HUDEP-2 (cell line): Measurements from ENCODE around the gene ZMYND8.
A peak's percentile ranks its signal among the peaks of the same experiment; 100 is the strongest.
"Not testable (repeated sequence)": the region's sequence is repeated elsewhere in the genome, so short reads cannot be mapped to it uniquely, and the experiment has no call there.

Experiments used
- DNase-seq, 76 experiments: peaks; one replicate each; lab custom pipeline; 2025; ENCODE audit not compliant: unreplicated experiment in 76 of 76; lab: John Stamatoyannopoulos, UW

ZMYND8 gene

DNA sequence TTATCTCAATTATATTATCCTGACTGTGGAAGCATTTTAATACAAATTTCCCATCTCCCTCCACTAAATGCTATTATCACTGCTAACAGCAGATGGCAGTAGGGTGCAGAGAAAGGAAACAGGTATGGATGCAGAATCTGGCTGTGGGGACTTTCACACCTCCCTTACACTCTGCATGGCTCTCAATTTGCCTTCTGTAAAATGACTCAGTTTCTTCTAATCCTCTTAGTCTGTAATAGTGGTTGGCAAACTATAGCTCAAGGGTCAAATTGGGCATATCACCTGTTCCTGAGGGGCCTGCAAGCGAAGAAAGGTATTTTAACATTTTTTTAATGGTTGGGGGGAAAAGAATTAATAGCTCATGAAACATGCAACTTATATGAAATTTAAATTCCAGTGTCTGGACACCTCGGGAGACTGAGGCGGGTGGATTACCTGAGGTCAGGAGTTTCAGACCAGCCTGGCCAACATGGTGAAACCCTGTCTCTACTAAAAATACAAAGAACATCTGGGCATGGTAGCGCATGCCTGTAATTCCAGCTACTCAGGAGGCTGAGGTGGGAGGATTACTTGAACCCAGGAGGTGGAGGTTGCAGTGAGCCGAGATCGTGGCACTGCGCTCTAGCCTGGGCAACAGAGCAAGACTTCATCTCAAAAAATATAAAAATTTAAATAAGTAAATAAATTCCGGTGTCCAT is 83.5 kb downstream of the ZMYND8 start:
- DNase-seq, result peak in 41 of 76 experiments; percentile 3 to 77 (median 43)

DNA sequence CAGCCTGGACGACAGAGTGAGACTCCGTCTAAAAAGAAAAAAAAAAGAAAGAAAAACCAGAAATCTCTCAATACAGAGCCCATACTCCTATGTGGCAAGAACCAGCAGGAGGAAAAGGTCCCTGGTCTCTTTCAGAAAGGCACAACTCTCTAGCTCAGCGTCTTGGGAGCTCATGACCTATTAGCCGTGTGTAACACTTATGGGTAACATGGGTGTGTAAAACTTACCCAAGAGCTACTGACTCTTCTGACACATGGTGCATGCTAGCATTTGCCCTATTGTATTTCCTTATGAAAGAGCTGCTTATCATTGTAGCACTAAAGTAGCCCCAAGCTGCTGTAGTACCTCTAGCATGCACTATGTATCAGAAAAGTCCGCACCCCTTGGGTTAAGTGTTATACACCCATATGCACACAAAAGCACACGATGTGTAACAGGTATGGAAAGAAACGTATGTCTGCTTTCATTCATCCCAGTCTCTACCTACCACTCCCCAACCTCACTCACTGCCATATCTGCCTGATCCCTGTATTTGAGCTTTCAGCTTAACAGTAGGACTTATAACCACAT is 85.4 kb downstream of the ZMYND8 start:
- DNase-seq, result no peak

DNA sequence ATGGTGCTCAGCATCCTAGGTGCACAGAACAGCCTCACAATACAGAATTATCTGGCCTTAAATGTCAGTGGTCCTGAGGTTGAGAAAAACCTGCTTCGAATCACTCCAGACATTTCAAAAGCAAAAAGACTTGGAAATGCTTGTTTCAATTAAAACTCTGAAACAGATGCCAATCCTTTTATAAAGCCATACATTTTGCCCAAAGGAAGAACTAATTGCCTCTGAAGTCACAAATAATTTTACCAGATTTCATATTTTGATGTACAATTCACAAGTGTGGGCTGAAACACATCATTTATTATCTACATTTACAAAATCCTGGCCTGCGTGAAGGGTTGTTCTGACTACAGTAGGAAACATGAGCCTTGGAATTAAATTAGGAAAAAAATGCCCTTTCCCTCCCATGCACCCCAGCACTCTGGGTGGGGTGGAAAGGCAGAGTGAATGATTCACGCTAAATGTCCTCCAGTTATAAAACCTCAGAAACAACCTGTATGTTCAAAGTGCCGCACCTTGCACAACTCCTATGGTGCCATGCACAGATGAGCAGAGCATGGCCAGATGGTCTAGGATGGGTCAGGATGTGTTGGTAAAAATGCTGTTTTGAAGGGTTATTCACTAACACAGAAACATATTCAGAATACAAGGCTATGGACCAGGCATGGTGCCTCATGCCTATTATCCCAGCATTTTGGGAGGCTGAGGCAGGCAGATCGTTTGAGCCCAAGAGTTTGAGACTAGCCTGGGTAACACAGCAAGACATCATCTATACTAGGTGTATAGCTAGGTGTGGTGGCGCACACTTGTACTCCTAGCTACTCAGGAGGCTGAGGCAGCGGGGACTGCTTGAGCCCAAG is 87.0 kb downstream of the ZMYND8 start:
- DNase-seq, result no peak

DNA sequence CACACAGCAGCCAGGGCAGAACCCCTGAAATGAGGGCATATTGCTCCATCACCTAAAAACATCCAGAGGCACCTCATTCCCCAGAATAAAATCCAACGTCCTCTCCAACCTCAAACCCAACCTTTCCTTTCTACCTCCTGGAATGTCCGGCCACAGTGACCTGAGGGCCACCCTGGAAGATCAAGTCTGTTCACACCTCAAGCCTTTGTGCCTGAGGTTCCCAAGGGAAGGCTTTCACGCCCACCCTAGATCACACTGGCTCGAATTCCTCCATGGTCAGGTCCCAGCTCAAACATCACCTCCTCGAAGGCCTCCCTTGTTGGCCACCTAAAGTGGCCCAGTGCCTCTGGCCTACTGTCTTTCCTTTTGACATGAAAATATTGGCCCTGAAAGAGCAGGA is 88.9 kb downstream of the ZMYND8 start:
- no peak for DNase-seq

DNA sequence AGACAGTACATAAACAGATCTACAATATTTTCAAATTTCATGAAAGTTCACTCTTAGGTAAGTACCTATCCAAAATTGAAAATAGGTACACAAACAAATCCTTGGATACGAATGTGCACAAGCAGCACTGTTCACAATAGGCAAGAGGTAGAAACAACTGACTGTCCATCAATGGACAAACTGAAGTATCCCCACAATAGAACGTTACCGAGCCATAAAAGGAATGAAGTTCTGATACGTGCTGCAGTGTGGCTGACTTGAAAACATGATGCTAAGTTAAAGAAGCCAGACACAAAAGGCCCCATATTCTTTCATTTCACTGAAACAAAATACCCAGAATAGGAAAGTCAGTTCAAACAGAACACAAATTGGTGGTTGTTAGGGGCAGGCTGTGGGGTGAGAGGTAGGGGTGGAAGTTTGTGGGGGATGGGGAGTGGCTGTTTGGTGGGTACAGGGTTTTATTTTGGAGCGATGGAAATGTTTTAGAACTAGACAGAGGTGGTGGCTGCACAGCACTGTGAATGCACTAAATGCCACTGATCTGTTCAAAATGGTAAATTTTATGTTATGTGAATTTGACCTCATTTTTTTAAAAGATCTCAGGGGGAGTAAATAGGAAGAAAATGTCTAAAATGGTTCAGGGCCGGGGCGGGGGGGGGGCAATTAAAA is 89.5 kb downstream of the ZMYND8 start:
- no peak for DNase-seq

DNA sequence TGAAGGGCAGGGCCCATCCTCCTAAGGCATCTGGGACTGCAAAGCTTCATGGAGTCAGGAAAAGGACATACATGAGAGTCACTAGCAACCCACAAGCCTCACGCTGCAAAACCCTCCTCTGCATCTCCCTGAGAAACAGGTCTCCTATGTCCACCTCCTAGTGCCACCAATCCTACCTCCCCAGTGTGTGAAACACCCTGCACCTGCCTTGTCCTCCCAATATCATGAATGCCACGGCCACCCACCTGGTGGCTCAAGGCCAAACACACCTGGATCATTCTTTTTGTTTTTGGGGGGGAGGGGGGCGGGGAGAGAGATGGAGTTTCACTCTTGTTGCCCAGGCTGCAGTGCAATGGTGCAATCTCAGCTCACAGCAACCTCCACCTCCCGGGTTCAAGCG is 90.5 kb downstream of the ZMYND8 start:
- no peak for DNase-seq

DNA sequence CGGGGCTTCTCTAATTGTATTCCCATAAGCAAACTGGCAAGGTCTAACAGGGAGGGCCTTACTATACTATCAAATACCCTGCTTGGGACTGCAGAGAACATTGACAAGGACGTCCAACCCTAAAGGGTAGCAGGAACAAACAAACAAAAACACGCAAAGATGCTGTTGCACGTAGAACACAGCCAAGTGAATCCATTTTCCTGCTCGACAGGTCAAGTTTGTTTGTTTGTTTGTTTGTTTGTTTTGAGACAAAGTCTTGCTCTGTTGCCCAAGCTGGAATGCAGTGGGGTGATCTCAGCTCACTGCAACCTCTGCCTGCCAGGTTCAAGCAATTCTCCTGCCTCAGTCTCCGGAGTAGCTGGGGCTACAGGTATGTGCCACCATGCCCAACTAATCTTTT is 91.3 kb downstream of the ZMYND8 start:
- DNase-seq, result no peak

DNA sequence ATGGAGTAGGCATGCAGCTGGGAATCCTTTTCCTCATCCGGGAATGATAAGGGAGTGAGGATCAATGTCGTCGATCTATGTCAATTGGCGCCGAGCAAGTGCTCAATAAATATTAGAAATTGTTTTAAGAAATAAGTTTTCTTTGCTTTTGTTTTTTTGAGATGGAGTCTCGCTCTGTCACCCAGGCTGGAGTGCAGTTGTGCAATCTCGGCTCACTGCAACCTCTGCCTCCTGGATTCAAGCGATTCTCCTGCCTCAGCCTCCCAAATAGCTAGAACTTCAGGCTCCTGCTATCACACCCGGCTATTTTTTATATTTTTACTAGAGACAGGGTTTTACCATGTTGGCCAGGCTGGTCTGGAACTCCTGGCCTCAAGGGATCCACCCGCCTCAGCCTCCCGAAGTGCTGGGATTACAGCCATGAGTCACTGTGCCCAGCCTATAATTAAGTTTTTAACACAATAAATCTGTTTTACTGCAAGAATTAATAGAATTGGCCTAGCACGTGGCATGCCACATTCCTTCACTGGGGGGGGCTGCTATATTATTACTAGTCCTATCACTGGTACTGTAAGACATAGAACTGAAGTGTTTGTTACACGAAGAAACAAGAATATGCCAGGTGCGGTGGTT is 92.2 kb downstream of the ZMYND8 start:
- not testable (repeated sequence) for DNase-seq

DNA sequence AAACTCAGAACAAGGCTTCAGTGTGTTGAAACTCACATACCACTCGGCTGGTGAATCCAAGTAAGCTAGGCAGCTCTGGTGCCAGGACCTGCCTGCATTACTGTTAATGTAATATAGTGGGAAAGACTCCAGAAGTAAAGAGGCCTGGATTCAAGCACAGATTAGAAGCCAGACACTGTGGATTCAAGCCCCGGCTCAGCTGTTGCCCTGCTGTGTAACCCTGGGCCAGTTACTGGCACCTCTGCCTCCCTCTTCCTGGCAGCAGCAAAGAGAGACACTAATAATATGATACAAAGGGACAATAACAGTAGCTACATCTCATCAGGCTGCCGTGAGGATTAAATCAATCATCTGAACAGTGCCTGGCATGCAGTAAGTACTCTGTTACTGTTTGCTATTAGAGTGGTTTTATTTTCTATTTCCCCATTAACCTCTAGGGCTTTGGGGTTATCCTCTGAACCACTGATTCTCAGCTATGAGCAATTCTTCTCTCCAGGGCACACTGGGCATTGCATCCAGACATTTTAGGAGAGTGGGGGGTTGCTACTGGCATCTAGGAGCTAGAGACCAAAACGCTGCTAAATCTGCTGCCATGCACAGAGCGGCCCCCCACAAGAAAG is 92.9 kb downstream of the ZMYND8 start:
- DNase-seq, result no peak

DNA sequence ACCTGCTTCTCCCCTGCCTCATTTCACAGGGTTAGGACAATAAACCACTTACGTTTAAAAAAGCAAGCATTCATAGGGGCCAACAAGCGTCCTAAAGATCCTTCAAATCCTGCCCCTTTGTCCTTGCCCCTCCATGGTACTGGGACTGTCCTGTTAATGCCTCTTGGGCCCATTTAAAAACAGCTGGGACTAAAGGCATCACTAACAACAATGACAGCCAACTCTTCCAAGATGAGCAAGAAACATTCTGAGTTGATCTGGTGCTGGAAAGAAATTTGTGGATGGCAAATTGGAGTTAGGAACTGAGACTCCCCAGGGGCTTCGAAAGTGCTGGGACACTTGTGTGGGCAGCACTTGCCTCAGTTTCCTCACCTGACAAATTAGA is 93.4 kb downstream of the ZMYND8 start:
- DNase-seq, result no peak

DNA sequence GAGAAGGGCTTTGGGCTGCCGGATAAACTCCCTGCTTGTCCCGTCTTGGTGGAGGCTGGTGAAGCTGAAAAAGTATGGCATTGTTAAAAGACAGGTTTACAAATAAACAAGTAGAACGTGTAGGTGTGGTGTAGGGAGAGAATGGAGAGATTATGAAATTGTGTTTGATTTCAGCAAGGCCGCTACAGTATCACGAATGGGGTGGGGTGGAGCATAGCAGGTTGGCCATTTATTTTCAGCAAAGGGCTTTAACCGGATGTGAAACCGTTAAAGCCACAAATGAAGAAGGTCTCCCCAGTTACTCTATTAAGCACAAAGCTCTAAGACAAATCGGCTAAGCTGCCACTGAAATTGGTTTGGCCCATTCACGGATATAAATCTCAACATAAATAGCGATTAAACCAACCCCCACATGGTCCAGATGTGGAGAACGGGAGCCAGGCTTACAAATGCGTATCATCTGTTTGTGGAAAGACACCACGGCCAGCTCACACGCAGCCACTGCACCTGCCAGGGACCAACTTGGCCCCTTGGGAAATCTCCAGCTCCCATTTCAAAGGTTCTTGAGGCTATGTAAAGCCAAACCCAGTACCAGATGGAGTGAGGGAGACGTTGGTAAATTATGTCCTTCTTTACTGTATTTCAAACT is 94.0 kb downstream of the ZMYND8 start:
- no peak for DNase-seq

DNA sequence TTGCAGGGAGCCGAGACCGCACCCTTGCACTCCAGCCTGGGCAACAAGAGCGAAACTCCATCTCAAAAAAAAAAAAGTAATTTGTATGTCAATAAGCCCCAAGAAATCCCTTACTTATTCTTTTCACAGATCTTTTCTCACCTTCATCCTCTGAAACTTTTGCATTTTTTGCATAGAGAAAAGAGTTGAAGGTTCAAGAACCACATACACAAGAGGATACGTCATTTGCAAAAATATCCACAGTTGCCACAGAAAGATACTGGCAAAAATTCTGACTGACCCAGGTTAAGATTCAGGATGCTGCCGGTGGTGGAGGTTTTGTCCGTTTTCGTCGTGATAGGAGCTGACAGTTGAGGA is 94.5 kb downstream of the ZMYND8 start:
- no peak for DNase-seq

DNA sequence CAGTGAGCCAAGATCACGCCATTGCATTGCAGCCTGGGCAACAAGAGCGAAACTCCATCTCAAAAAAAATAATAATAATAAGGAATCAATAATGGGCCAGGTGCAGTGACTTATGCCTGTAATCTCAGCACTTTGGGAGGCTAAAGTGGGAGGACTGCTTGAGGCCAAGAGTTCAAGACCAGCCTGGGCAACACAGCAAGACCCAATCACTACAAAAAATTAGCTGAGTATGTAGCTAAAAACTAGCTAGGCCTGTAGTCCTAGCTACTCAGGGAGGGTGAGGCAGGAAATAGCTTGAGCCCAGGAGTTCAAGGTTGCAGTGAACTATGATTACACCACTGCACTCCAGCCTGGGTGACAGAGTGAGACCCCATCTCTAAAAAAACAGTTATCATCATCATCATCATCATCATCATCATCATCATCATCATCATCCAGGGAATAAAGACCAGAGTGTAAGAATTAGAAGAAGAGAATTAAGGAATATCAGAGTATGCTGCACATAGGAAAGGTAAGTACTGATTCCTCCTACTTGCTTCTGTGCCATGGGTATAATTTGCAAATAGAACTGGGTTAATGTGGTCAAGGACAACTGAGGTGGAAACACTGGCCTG is 95.2 kb downstream of the ZMYND8 start:
- not testable (repeated sequence) for DNase-seq

DNA sequence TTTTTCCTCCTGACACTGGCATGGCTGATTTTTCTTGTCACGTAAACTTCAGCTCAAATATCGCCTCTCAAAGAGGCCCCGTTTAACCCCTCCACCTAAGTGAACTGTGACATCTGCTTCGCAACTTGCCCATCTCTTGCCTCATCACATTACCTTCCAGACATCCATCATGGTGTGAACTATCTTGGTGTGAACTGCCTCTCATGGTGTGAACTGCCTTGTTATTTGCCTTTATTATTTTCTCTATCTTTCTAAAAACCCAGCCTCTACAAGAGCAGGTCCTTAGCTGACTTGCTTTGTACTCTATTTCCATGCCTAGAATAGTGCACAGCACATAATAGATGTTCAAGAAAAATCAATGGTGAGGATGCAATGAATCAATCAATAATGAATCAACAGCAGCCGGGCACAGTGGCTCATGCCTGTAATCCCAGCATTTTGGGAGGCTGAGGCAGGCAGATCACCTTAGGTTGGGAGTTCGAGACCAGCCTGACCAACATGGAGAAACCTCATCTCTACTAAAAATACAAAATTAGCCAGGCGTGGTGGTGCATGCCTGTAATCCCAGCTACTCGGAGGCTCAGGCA is 95.9 kb downstream of the ZMYND8 start:
- not testable (repeated sequence) for DNase-seq

DNA sequence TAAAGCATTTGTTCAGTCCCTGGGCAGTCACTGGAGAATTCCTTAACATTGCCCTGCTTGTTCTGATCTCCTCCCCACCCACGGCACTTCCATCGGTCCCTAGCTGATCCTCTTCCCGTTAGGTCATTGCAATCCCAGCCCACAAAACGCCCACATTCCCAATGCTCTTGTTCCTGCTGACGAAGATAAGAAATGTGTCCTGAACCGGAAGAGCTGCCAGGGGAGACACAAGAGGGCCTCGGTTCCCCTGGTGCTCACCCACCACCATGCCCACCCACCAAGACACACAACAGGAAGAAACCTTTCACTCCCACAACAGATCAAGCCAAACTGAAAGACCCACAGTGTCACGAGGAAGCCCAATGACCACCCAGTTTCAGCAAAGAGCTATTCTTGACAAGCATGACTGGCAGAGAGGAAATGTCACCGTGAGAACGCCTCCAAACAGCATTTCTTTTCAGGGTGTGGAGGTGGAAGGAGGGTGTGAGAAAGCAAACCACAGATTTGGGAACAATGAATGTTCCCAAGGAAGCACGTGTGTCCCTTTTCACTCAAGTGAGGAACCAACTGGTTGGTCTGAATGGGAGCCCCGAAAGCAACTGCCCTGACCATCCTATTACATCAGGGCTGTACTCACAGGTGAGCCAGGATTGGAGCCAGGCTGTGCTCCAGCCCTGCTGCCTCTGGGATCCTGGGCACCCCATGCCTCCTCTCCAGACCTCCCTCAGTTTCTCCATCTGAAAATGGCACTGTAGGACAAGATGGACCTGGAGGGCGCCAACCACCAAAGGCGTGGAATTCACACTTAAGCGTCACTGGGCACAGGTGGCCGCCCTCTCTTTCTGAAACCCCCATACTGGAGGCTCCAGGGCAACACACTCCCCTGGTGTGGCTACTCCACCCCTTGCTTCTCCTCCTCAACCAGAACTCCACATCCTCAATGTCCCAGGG is 97.5 kb downstream of the ZMYND8 start:
- no peak for DNase-seq

DNA sequence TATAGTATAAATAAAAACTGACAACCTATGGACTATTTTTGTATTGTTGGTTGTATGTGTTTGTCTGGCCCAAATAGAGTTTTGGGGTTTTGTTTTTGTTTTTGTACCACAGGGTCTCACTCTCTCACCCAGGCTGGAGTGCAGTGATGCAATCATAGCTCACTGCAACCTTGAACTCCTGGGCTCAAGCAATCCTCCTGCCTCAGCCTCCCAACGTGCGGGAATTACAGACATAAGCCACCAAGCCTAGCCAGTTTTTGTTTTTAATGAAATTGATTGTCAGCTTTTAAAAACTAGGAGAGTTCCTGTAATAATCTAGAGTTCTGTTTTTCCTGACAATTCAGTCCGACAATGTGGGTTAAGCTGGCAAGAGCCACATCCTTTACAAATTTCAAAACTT is 98.7 kb downstream of the ZMYND8 start:
- DNase-seq, result no peak

DNA sequence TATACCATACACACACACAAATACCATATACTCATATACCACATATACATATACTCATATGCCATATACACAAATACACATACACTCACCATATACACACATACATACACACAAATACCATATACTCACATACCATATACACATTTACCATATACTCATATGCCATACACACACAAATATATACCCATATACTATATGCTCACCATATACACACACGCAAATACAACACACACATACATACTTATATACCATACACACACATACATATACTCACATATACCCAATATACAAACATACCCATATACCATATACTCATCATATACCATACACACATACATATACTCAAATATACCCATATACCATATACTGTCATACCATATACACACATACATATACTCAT is 99.2 kb downstream of the ZMYND8 start:
- DNase-seq, result no peak

DNA sequence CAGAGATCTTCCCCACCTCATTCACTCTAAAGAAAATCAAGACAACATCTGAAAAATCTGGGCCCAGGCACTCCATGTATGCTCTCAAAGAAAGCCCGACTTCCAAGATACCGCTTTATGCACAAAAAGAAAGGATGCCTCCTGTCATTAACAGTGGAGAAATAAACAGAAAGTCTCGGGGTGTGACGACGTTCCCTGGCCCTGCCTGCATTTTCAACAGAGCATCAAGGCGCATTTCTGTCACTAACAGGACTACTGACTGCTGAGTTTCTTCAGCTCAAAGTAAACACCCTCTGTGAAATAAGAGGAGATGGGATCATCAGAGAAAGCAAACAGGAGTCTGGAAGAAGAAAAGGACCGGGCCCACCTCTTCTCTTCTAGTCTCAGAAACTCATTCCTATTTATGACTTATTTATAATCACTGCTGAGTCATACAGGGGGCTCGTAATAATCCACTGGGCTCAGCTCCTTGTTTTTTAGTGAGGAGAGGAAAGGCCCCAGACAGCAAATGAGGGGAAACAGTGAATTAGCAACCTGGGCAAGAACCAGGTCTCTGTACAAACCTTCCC is 99.7 kb downstream of the ZMYND8 start:
- DNase-seq, result no peak
